NCI-H1694 treated with DMSO at 0.1 percent for 48 hours (cell line): ENCODE measurements around the gene BUD23.
A peak's percentile ranks its signal among the peaks of the same experiment; 100 is the strongest.
"Not testable (repeated sequence)": the region's sequence is repeated elsewhere in the genome, so short reads cannot be mapped to it uniquely, and the experiment has no call there.

Experiments
- DNase-seq: peaks from one replicate; lab custom pipeline; 2025; lab: John Stamatoyannopoulos, UW

Gene BUD23

DNA sequence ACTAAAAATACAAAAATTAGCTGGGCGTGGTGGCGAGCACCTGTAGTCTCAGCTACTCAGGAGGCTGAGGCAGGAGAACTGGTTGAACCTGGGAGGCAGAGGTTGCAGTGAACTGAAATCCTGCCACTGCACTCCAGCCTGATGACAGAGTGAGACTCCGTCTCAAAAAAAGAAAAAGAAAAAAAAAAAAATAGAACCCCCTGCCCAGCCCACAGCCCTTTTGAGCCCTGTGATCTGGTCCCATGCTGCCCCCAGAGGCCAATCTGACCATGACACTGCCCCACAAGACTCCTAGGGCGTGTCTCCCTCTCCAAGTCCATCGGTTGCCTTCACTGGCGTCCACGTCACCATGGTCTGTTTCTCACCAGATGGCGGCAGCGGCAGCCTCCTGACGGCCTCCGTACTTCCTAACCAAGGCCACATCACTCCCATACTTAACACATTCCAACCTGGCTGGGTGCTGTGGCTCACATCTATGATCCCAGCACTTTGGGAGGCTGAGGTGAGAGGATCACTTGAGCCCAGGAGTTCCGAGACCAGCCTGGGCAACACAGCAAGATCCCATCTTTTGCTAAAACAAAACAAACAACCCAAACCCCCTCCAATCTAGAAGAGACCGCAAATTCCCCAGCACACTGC lies 18.1 kb downstream of the BUD23 start:
- DNase-seq = peak; percentile 27

DNA sequence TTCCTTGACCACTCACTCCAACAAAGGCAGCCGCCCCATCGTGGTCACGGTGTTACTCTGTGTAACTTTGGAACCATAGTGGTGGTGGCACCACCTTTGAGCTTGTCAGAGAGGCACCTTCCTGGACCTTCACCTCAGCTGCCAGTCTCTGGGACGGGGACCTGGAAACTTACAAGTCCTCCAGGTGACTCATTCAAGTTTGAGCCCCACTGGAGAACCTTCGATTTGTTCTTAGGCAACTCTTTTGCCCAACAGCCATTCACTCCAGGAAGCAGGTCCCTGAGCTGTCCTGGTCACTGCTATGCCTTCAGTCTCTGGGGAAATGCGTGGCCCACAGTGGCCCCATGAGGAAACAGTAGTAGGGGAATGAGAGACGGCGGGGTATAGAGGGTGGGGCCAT lies 18.8 kb downstream of the BUD23 start:
- no peak for DNase-seq

- no peak for DNase-seq
Measured at GRCh38 chr7:73702665-73703064, 19.3 kb downstream of the BUD23 start.

DNA sequence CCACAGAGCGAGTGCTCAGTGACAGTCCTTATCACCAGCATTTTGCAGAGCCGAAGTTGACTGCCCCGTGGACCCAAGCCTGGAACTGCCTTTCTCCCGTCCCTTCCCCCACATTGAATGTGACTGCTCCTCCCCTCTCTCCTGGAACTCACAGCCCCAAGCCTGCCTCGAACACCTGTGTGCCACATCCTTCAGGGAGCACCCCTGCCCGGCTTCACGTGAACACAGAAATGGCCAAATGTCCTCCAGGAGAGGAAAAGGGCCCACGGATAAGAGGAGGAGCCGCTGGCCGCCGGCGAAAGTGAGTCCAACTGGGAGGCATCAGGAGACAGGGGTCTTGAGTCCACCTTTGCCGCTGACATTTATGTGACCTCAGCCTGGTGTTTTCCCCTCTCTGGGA lies 19.8 kb downstream of the BUD23 start:
- DNase-seq = no peak

GRCh38 chr7:73703757-73704639 lies 20.6 kb downstream of the BUD23 start:
- DNase-seq = peak; percentile 10

DNA sequence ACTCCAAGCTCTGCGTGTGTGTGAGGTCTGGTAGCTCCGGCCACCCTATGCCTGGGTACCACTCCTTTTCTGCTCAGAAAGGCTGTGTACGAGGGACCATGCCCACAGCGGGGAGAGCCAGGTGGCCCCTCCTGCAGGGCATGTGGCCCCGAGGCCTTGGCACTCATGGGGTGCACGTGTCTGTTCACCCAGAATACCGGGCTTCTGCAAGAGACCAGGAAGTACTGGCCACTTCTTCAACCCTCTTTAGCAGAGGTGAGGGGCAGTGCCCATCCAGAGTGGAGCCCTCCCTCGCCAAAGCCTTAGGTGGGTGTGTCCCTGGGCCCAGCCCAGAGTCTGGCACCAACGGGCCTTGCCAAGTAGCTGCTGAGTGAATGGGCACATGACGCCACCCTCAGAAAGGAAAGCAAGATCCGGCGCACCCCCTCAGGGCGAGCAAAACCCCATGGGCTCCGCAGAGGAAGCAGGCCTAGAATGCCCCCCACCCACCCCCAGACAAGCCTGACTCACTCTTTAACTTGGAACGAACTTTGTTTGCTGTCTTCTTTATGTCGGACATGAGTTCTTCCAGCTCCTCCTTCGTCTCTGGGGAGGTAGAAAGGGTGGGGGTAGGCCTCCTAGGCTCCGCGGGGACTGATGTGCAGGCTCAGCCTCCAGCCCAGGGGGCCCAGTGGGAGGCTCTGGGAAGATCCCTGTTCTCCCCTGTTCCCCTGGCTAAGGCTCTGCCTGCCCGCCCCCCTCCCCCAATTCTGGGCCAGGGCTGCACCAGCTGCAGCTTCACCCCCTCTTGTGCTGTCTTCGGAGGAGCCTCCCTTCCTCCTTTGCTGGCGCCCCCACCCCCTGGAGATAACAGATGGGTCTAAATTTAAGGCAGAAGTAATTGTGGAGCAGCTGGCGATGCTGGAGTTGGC lies 21.5 kb downstream of the BUD23 start:
- peak; percentile 79 for DNase-seq

- no peak for DNase-seq
Measured at GRCh38 chr7:73705551-73705920, 22.1 kb downstream of the BUD23 start.

- peak; percentile 63 for DNase-seq
Measured at GRCh38 chr7:73706126-73707044, 23.0 kb downstream of the BUD23 start.

- peak; percentile 85 for DNase-seq
Measured at GRCh38 chr7:73707045-73707631, 23.7 kb downstream of the BUD23 start.

DNA sequence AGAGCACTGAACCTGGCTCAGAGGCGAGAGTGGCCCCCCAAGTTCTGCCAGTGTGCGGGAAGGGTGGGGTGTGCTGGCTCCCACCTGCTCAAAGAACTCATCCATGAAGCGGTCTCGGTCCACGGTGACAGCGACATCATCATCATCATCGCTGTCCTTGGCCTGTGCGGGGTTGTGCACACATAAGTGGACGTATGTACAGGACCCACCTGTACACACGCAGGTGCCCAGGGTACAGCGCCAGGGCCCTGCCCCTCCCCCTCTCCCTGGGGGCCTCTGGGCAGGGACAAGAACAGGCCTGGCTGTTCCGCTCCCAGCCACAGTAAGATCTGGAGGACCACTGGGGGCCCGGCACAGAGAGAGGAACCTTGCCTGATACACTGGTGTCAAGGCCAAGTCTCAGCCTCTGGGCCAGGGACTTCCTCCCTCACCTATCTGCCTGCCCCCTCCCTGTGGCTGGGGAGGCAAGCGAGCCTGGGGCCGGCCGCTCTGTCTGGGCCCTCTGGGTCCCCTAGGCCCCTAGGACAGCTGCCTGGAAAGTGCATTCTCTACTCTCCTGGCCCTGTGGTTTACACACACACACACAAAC lies 25.7 kb downstream of the BUD23 start:
- DNase-seq = no peak

DNA sequence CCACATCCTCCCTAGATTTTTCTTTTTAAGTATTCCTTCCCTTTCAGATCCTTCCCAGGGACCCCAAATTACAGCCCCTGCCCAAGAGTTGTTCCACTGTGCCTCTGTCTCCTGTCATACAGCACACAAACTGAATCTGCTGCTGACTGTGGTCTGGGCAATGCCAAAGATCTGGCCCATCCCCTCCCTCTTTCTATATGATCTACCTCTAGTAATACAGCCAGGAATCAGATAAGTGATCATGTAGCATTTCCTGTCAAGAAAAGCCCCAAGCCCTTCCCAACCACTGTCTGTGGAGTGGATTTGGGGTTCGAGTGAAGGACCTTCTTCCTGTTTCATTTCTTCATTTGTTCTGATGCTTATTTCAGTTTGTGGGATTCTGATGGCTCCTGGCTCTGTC lies 29.4 kb downstream of the BUD23 start:
- DNase-seq = no peak

DNA sequence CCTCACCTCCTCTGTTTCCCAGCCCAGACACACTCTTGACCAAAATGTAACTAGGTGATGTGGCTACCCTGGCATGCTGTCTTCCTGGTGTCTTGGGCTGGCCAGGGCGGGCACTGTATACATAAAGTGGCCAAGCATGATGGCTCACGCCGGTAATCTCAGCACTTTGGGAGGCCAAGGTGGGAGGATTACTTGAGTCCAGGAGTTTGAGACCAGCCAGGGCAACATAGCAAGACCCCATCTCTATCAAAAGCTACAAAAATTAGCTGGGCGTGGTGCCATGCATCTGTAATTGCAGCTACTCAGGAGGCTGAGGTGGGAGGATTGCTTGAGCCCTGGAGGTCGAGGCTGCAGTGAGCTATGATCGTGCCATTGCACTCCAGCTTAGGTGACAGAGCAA lies 29.9 kb downstream of the BUD23 start:
- DNase-seq = not testable (repeated sequence)

GRCh38 chr7:73715648-73716317 lies 32.4 kb downstream of the BUD23 start:
- peak; percentile 16 for DNase-seq

GRCh38 chr7:73716318-73716890 lies 33.0 kb downstream of the BUD23 start:
- peak; percentile 14 for DNase-seq

GRCh38 chr7:73717025-73717807 lies 33.8 kb downstream of the BUD23 start:
- no peak for DNase-seq

- no peak for DNase-seq
Measured at GRCh38 chr7:73717991-73718405, 34.6 kb downstream of the BUD23 start.

- no peak for DNase-seq
Measured at GRCh38 chr7:73718438-73718881, 35.1 kb downstream of the BUD23 start.

DNA sequence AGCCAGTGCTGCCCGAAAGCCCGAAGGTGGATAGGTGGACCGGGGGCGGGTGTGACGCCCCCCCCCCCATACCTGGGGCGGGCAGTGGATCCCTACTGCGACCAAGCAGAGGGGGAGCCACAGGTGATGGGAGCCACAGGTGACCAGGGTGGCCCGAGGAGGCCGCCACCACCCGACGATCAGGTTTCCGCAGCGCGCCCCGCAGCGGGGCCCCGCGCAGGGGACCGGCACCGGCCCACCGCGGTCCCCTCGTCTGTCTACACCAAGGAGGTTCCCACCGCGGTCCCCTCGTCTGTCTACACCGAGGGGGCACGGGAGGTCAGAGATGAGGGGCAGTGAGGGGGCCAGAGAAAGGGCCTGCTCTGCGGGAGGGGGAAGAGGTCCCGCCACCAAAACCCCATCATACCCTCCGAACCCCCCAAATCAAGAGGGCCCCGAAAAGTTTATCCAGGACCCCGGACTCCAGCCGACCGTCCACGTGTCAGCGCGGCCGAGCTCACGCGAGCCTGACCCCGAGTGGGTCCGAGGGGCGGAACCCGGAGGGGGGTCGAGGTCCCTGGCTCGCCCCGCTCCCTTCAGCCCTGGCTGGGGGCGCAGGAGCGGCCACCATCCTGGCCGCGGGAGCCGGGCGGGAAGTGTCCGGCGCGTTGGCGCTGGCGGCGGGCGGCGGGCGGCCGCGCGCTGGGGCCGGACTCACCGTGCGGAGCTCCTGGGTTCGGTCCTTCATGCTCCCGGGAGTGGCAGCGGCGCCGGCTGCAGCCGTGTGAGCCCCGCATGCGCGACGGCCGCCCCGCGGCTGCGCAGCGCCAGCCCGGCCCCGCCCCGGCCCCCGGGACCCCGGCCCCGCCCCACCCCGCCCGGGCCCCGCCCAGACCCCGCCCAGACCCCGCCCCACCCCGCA lies 35.8 kb downstream of the BUD23 start, which contains the start of gene STX1A:
Gene STX1A, minus strand, starts transcription at position 765 of the 901 bp plus-strand sequence. Its CDS starts 38 bp downstream, at position 727.
- DNase-seq = peak; percentile 40
